Body of pancreas (tissue), 4 donors: ENCODE data around the gene ADGRL2. TPM values are rescaled to one million over a fixed set of nuclear protein-coding genes. Genes with fewer than 3 reads are reported as not detected.

Source experiments
- ATAC-seq: fragments of 150-250 bp; one replicate; pipeline ENCODE4 v1.9.1; 2016
- DNase-seq, 4 donors: peaks; one replicate each; pipeline ENCODE4 v3.0.0-alpha.2; 2019
- H3K27ac ChIP-seq, 4 donors: fragments of 200-600 bp; sonication (generic); 1 replicate in 3 of 4; 2 replicates in 1 of 4; pipeline versions ENCODE4 v1.5.1 to v1.6.1; 2016 to 2019; ENCODE audit warnings: mild to moderate bottlenecking in 1 of 4, mixed read lengths in 1 of 4, moderate library complexity in 1 of 4
- H3K27me3 ChIP-seq, 2 donors: fragments of 200-600 bp; sonication (generic); one replicate each; pipeline ENCODE4 v1.6.0; 2016; ENCODE audit warnings: mild to moderate bottlenecking in 1 of 2
- H3K36me3 ChIP-seq, 2 donors: fragments of 200-600 bp; sonication (generic); replicated peaks in 1 of 2; 2 replicates each; pipeline ENCODE4 v1.5.1; 2016; ENCODE audit warnings: low read depth in 2 of 2; ENCODE audit not compliant: insufficient read depth in 1 of 2
- H3K4me1 ChIP-seq: fragments of 200-600 bp; sonication (generic); one replicate; pipeline ENCODE4 v1.6.0; 2016
- H3K4me3 ChIP-seq, 2 donors: fragments of 200-600 bp; sonication (generic); 1 replicate in 1 of 2; 2 replicates in 1 of 2; pipeline ENCODE4 v1.5.1; 2016 to 2019
- H3K9me3 ChIP-seq, 3 donors: fragments of 200-600 bp; sonication (generic); 1 replicate in 2 of 3; 2 replicates in 1 of 3; pipeline ENCODE4 v1.5.1; 2016
- CTCF ChIP-seq, 7 experiments: fragments of 450-650 bp in 4 of 7; fragments of 200-600 bp in 3 of 7; sonication (generic) in 3 of 7; IDR thresholded peaks; one replicate each; pipeline ENCODE4 v1.5.1; 2016 to 2019; ENCODE audit warnings: antibody characterized with exemption in 7 of 7
- POLR2A ChIP-seq, 3 donors: fragments of 450-650 bp; IDR thresholded peaks; one replicate each; pipeline ENCODE4 v1.6.1; 2016; ENCODE audit warnings: antibody characterized with exemption in 3 of 3, mild to moderate bottlenecking in 2 of 3
- WGBS, 2 donors: methylation state at CpG; one replicate each; pipeline ENCODE4 v1.1.5; 2017; 5-methylcytosine and 5-hydroxymethylcytosine counted together
- intact Hi-C: fragments of 100-400 bp; cut with DNase I; formaldehyde crosslinking; loops from one replicate; pipeline ENCODE4 v1.15.1; 2023
- total RNA-seq, 2 donors: library from RNA; depleted of rRNA; stranded (reverse); fragments of >200 nt; gene quantifications; one replicate each; pipeline ENCODE4 v1.1.0, GENCODE V29; 2016

ADGRL2 gene
- total RNA-seq, 2 donors from 2014 or later: 11.5 to 25.7 TPM

- 60 to 75% methylated on average over 4 of the region's 4 CpGs for WGBS, 2 donors
- H3K27ac ChIP-seq: no peak overlapping the region
- no peak for ATAC-seq
Observed at GRCh38 chr1:82001345-82001744, 200.6 kb downstream of the ADGRL2 start.

GRCh38 chr1:82007804-82008203 is 207.1 kb downstream of the ADGRL2 start:
- H3K4me3 ChIP-seq: no peak overlapping the region
- intact Hi-C loops: no loop called here
- ATAC-seq (no peak), DNase-seq (no peak)
- no peaks in the 10 kb centered on the region for H3K4me1 ChIP-seq
- no peak for TF ChIP-seq CTCF (IDR thresholded peaks at IDR 0.05)
- TF ChIP-seq POLR2A (IDR thresholded peaks at IDR 0.05): no peak
- no peaks in the 10 kb centered on the region for H3K27me3 ChIP-seq
- H3K36me3 ChIP-seq: no peaks in the 10 kb centered on the region
- H3K9me3 ChIP-seq: no peaks in the 10 kb centered on the region
- no peak overlapping the region for H3K27ac ChIP-seq

More at GRCh38 chr1:82001345-82001744, 200.6 kb downstream of the ADGRL2 start:
- Histone ChIP-seq H3K27me3 (no peaks in the 10 kb centered on the region), H3K9me3 (no peaks in the 10 kb centered on the region), H3K4me1 (no peaks in the 10 kb centered on the region), H3K36me3 (no peaks in the 10 kb centered on the region), H3K4me3 (no peak overlapping the region)
- no peak for DNase-seq
- intact Hi-C loops: no loop called here
- TF ChIP-seq CTCF (IDR thresholded peaks at IDR 0.05) (no peak), POLR2A (IDR thresholded peaks at IDR 0.05) (no peak)

- no peak overlapping the region for H3K4me3 ChIP-seq
- no peak for TF ChIP-seq CTCF (IDR thresholded peaks at IDR 0.05)
- TF ChIP-seq POLR2A (IDR thresholded peaks at IDR 0.05): no peak
- no peak for ATAC-seq
- no peaks in the 10 kb centered on the region for H3K36me3 ChIP-seq
- no peaks in the 10 kb centered on the region for H3K9me3 ChIP-seq
- H3K27me3 ChIP-seq: no peaks in the 10 kb centered on the region
- no peak overlapping the region for H3K27ac ChIP-seq
- intact Hi-C loops: no loop called here
- DNase-seq: no peak
- no peaks in the 10 kb centered on the region for H3K4me1 ChIP-seq
Observed at GRCh38 chr1:82013702-82014101, 213.0 kb downstream of the ADGRL2 start.

GRCh38 chr1:82015444-82015843 is 214.7 kb downstream of the ADGRL2 start:
- no peak for TF ChIP-seq CTCF (IDR thresholded peaks at IDR 0.05)

GRCh38 chr1:82018319-82018718 is 217.6 kb downstream of the ADGRL2 start:
- no peaks in the 10 kb centered on the region for H3K9me3 ChIP-seq
- no peaks in the 10 kb centered on the region for H3K36me3 ChIP-seq
- ATAC-seq: no peak
- no peak for DNase-seq
- no peak overlapping the region for H3K27ac ChIP-seq
- no peaks in the 10 kb centered on the region for H3K27me3 ChIP-seq
- WGBS, 2 donors: 51 to 62% methylated on average over 2 of the region's 2 CpGs
- no peak overlapping the region for H3K4me3 ChIP-seq
- no peaks in the 10 kb centered on the region for H3K4me1 ChIP-seq
- no peak for TF ChIP-seq CTCF (IDR thresholded peaks at IDR 0.05)
- TF ChIP-seq POLR2A (IDR thresholded peaks at IDR 0.05): no peak
- intact Hi-C loops: no loop called here

More at GRCh38 chr1:82015444-82015843, 214.7 kb downstream of the ADGRL2 start:
- intact Hi-C loops: no loop called here
- ATAC-seq (no peak), DNase-seq (no peak)
- H3K4me3 ChIP-seq: no peak overlapping the region
- no peaks in the 10 kb centered on the region for H3K36me3 ChIP-seq
- no peak overlapping the region for H3K27ac ChIP-seq
- H3K4me1 ChIP-seq: no peaks in the 10 kb centered on the region
- 87 to 89% methylated on average over 6 of the region's 6 CpGs for WGBS, 2 donors
- H3K9me3 ChIP-seq: no peaks in the 10 kb centered on the region
- H3K27me3 ChIP-seq: no peaks in the 10 kb centered on the region
